ENCODE results near the gene GPR135. TPM values are rescaled to one million over a fixed set of nuclear protein-coding genes. Genes with fewer than 3 reads are reported as not detected.

Gene GPR135
- total and polyA plus RNA-seq, 2 of the 13 experiments (the other 11 are each of a cell fraction or from before 2014, with no cell fraction given) = 0.46 to 1.3 TPM

DNA sequence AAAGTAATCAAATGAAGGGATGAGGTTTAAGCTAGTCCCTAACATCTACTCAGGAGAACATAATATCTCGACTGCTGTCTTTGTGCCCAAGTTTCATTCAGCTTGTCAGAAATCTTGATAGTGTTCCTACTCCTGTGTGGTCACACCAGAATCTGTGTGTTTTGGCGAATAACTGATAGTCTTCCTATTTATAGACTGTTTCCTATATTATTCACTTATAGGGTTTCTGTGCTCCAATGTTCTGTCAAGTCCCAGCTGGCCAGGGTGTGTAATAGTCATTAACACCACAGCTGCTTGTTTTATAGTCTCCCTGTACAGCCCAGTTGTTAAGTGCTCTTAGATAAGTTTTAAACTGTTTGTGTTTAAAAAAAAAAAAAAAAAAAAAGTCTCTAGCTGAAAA, 45.9 kb downstream of the GPR135 start (continued):
- TF ChIP-seq ATF7 (IDR thresholded peaks at IDR 0.05) (no peak), ATF7 (CRISPR knock-in tag; IDR thresholded peaks at IDR 0.05) (no peak), FOXJ3 (CRISPR knock-in tag; IDR thresholded peaks at IDR 0.05; ENCODE audit: borderline replicate concordance) (no peak), ZKSCAN8 (CRISPR knock-in tag; IDR thresholded peaks at IDR 0.05; ENCODE audit: borderline replicate concordance) (no peak), ZFP36L2 (CRISPR knock-in tag; IDR thresholded peaks at IDR 0.05) (no peak)

DNA sequence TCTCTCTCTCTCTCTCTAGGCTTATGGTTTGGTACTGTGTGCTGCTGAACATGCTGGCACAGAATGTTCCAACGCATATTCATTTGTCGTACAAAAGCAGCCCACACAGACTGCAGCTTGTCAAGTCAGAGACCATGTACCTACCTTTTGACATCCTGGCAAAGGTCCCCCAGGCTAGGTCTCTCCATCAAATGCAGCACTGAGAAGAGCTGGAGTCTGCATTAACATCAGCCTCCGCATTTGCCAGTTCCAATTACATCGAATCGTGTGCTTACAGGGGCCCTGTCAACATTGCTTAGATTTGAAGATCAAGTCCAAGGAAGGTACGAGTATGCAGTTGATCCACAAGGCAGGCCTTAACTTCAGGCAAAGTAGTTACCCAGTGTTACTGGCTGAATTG, 47.9 kb downstream of the GPR135 start:
- BruUV-seq (replicated peaks) = no TSS peak

More for the DNA sequence above, 47.9 kb downstream of the GPR135 start:
- Histone ChIP-seq H3K27ac (ENCODE audit: extremely low read length, insufficient read depth, low read length) (no peak overlapping the region), H3K9me3 (ENCODE audit: low read length) (no peaks in the 10 kb centered on the region), H3K4me1 (ENCODE audit: insufficient read depth, low read length) (no peaks in the 10 kb centered on the region), H3K9ac (ENCODE audit: insufficient read depth, low read depth, low read length) (no peak overlapping the region), H4K20me1 (ENCODE audit: insufficient read depth, low read length) (no peaks in the 10 kb centered on the region), H3K4me2 (ENCODE audit: low read depth, low read length) (no peak overlapping the region), H3K27me3 (ENCODE audit: control insufficient read depth in 1 of 2, insufficient read depth in 2 of 2, low read length in 2 of 2) (no peaks in the 10 kb centered on the region), H2AFZ (ENCODE audit: low read length) (no peak overlapping the region), H3K36me3 (replicated peaks in 1 of 2; ENCODE audit: control insufficient read depth in 1 of 2, insufficient read depth in 2 of 2, low read length in 2 of 2) (no peaks in the 10 kb centered on the region), H3K4me3 (replicated peaks in 1 of 3; ENCODE audit: insufficient read depth in 1 of 3, low read depth in 2 of 3, low read length in 3 of 3) (no peak overlapping the region), H3K79me2 (ENCODE audit: insufficient read depth, low read length) (no peaks in the 10 kb centered on the region)
- intact Hi-C loops (cut with micrococcal nuclease; ENCODE audit: unreplicated experiment) = no loop called here
- in situ Hi-C loops (cut with HindIII; ENCODE audit: extremely low pct_ligation_motif_present, low pct_unique_long_range_greater_than_20kb) = no loop called here
- DNase-seq (ENCODE audit: low spot score) (no peak), ATAC-seq (no peak), FAIRE-seq (no peak)
- CTCF ChIA-PET (ENCODE audit: low intra/inter-chr PET ratio, low total read pairs) = no interaction called here
- WGBS (ENCODE audit: low lambda C conversion rate) = 73% methylated on average over 4 of the region's 6 CpGs
- POLR2A ChIA-PET = no interaction called here
- no peak for TF ChIP-seq DRAP1 (CRISPR knock-in tag; IDR thresholded peaks at IDR 0.05)
- no peak for TF ChIP-seq ZNF746 (CRISPR knock-in tag; IDR thresholded peaks at IDR 0.05)
- no peak for TF ChIP-seq ZNF124 (CRISPR knock-in tag; IDR thresholded peaks at IDR 0.05)

Data from HepG2 (cell line).